NCI-H1436 (cell line): ENCODE measurements around the gene KRTAP2-1.
"Not testable (repeated sequence)": the region's sequence is repeated elsewhere in the genome, so short reads cannot be mapped to it uniquely, and the experiment has no call there.

ENCODE experiments used
- DNase-seq: peaks from one replicate; lab custom pipeline; 2025; lab: John Stamatoyannopoulos, UW

The KRTAP2-1 gene

DNA sequence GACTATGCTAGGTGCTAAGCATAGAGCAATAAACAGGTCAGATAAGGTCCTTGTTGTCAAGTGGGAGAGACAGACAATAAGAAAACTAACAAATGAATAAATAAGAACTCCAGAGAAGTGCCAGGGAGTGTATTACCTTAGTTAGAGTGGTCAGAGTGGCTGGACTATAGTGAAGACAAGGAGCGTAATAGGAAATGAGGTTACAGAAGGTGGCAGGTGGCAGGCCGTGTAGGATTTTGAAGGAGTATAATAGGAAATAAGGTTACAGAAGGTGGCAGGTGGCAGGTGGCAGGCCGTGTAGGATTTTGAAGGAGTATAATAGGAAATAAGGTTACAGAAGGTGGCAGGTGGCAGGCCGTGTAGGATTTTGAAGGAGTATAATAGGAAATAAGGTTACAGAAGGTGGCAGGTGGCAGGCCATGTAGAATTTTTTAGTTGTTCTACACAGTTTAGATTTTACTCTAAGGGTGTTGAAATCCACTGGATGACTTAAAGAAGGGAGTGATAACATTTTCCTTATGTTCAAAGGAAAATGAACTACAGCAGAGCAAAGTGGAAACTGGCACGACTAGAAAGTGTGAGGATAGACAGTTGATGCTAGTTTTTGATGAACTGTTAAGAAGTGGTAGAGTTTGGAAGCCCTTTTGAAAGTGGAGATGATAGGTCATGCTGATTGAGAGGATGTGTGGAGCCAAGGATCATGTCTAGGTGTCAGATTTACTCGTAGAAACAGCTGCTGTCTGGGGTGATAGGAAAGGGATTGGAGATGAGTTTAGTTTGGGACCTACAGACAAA lies 34.6 kb downstream of the KRTAP2-1 start:
- no peak for DNase-seq

DNA sequence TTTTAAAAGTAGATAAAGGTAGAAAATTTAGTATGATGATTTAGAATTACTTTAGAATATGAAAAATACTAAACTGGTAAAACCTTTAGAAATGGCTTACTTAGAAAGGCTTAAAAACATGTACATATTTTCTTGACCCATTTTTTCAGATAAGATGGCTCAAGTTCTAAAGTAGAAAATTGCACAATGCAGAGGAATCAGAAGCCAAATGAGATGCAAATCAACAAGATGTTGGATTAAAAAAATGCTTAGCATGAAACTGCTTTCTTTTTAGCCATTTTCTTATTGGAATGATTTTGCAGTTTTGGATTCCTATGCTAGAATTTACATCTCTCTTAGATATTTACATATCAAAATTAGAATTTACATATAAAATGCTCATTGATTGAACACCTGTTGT lies 36.7 kb downstream of the KRTAP2-1 start:
- no peak for DNase-seq

DNA sequence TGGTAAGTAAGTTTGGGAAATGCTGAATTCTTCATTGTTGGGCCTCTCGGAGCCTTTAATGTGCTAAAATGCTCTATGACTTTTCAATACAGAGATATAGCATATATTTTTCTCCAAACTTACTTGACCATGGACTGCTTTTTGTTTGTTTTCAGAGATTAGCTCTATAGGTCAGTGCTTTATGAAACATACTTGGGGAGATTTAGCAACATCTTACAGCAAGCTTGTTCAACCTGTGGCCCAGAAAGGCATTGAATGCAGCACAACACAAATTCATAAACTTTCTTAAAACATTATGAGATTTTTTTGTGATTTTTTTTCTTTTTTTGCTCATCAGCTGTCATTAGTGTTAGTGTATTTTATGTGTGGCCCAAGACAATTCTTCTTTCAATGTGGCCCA lies 37.2 kb downstream of the KRTAP2-1 start:
- DNase-seq: no peak

DNA sequence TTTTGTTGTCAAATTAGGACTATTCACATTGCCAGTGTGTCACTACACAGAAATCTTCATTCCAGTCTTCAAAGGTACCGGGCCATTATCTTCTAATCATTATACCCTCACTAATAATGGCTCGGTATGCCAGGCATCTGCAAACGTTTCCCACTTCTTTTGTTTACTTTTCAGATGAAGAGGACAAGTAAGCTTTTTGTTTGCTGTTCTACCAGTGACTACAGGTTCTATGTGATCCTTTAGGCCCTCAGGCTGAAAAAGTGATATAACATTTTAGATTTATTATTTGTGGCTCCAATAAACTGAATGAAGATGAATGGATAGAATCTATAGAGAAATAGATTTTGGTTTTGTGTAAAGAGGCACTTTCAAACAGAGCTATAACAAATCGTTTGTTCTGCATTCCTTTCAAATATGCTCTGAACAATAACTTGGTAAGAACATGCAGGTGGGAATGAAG lies 37.8 kb downstream of the KRTAP2-1 start:
- DNase-seq: peak; percentile 21

DNA sequence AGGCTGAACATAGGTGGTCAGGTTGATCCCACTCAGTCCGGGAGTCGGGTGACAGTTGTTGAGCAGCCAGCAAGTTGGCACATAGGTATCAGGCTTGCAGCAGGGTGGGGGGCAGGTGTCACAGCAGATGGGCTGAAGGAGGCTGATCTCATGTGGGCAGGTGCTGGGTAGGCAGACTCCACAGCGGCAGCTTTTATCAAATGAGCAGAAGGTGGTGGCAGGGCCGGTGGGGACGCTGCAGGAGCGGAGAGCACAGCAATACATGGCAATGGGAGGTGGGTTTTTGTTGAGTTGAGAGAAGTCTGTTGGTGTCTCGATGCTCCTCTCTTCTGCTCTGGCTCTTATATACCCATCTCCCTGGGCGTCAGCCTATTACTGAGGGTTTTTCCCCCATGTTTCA lies 38.3 kb downstream of the KRTAP2-1 start, which contains the start of gene KRTAP3-1:
Gene KRTAP3-1 (minus strand): TSS at position 318 of the 400 bp plus-strand sequence. CDS start 54 bp downstream, at position 264.
- DNase-seq: peak; percentile 54

DNA sequence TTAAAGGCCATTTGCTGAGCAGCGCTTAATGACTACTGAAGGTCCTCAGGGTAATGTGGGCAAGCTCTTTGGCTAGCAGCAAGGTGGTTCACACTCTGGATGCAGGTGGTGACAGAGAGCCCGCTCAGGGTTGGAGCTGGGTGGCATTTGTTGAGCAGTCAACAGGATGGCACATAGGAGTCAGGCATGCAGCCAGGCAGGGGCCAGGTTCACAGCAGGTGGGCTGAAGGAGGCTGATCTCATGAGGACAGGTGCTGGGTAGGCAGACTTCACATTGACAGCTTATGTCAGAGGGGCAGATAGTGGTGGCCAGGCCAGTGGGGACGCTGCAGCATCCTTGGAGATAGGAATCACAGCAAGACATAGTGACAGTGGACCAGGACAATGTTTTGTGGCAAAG lies 42.7 kb downstream of the KRTAP2-1 start:
- peak; percentile 62 for DNase-seq

DNA sequence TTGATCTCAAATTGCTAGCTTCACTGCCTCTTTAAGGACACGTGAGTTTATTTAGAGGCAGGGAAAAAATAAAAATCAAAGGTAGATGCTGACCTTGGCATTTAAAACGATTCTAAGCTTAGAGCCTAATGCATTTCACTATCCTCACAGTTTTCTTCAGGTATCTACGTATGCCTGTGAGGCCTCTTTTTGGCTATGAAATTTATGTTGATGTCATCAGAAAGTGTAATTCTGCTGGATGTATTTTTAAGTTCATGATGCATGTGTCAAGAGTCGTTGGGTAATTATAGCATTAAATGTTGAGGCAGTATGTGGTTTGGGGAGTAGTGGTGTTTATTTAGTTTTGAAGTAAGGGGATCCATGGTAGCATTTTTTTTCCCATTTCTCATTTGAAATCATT lies 43.2 kb downstream of the KRTAP2-1 start:
- peak; percentile 55 for DNase-seq

DNA sequence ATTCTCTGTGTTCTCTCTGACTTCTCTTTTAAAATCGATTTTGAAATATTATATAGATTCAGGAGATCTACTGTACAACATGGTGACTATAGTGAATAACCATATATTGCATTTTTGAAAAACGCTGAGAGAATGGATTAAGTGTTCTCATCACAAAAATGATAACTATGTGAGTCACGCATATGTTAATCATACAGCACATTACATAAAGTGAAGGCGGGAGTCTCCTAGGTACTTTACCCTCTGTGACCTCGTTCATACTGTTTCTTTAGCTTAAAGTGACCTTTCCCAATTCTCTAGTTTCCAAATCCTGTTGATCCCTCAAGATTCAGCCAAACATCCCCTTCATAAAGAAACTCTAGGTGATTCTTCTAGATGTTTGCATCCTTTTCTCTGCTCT lies 44.3 kb downstream of the KRTAP2-1 start:
- no peak for DNase-seq

DNA sequence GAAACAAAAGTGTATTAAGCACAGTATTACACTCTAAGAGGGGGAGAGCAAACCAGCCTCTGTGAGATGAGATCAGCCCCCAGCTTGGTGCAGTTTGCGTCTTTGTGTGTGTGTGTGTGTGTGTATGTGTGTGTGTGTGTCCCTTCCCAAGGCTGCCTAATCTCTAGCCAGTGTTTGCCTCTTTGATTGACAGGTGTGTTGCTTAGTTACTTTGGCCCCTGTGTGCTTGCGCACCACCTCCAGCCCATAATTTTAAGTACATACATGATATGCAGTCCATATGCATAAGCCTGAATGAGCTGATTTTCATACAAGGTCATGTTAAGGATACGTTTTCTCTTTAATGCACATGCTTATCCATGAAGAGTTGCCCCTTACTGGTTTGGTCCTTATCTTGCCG lies 45.3 kb downstream of the KRTAP2-1 start:
- no peak for DNase-seq

DNA sequence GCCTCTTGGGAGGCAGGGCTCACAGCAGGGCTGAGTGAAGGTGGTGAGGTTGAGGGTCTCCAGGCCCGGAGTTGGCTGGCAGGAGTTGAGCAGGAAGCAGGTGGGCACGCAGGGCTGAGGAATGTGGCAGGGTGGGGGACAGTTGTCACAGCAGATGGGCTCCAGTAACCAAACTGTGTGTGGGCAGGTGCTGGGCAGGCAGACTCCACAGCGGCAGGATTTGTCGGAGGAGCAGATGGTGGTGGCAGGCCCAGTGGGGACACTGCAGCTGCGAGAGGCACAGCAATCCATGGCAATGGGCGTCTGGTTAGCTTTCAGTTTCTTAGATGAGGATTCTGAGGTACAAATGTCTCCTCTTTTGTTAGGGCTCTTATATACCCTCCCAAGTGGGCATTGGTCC lies 47.6 kb downstream of the KRTAP2-1 start, which contains the start of gene KRTAP3-2:
Gene KRTAP3-2 (minus strand): TSS at position 344 of the 400 bp plus-strand sequence. CDS start 53 bp downstream, at position 291.
- DNase-seq: not testable (repeated sequence)

DNA sequence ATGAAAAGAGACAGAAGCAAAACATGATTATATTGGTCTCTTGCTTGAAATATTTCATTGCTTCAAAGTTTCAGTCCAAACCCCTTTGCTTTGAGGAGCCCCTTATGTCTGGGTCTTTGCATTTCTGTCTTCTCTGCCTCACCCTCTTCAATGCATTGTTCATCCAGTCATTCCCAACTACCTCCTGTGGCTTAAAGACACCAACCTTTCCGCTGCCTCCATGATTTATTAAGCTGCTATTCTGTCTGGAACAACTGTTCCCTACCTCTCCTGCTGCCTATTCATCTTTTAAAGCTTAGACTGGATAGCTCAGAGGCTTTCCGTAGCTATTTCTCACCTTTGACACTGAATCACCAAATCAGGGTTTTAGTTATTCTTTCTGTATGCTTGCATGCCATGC lies 49.8 kb downstream of the KRTAP2-1 start:
- DNase-seq: no peak

DNA sequence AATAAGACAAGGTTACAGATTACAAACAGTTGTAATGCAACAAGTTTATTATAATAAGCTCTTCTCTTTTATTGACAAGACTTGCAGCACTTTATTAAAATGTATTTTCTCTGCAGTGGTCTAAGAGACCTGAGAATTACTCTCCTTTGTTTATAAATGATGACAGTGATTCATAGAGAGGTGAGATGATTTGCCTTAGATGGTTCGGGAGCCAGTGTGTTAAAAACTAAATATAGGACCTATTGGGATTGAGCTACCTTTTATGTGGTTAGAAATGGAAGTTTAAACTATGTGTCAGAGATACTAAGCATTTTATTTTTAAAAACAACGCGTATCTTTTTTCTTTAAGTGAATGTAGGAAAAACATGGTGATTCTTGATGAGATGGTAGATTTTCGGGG lies 50.3 kb downstream of the KRTAP2-1 start:
- DNase-seq: no peak
